B cell (primary cell): ENCODE measurements around the gene FRMD4A.

Experiments used
- CTCF ChIP-seq: fragments of 200-600 bp; IDR thresholded peaks from one replicate; pipeline ENCODE4 v1.8.0; 2022; ENCODE audit warnings: antibody characterized with exemption, mild to moderate bottlenecking
- EZH2 ChIP-seq: IDR thresholded peaks from 2 replicates; pipeline ENCODE4 v1.6.1; 2012; ENCODE audit warnings: borderline replicate concordance, low read depth, mild to moderate bottlenecking, moderate library complexity, low read length; ENCODE audit not compliant: insufficient read depth, poor library complexity, severe bottlenecking

GRCh38 chr10:13928451-13928850 is 402.3 kb downstream of the FRMD4A start:
- TF ChIP-seq EZH2 (no peak), CTCF (no peak)
